ENCODE data around the gene OSBPL2.

GRCh38 chr20:62236766-62237513 is 1.4 kb upstream of the OSBPL2 start:
- TF ChIP-seq JUND (IDR thresholded peaks at IDR 0.05) (no peak), SP1 (IDR thresholded peaks at IDR 0.05) (no peak), CTCF (IDR thresholded peaks at IDR 0.05; ENCODE audit: low read depth, low read length, missing input control) (no peak), MAX (IDR thresholded peaks at IDR 0.05) (no peak), ATF3 (IDR thresholded peaks at IDR 0.05) (no peak), GABPA (IDR thresholded peaks at IDR 0.05 in 1 of 2, conservative IDR thresholded peaks at IDR 0.05 in 1 of 2) (no peak), FOXA1 (IDR thresholded peaks at IDR 0.05) (no peak), REST (IDR thresholded peaks at IDR 0.05) (no peak), YY1 (IDR thresholded peaks at IDR 0.05) (no peak), TAF1 (conservative IDR thresholded peaks at IDR 0.05) (no peak), EGR1 (IDR thresholded peaks at IDR 0.05; ENCODE audit: low read depth in 2 of 2) (no peak), RAD21 (IDR thresholded peaks at IDR 0.05) (no peak), RXRA (IDR thresholded peaks at IDR 0.05) (no peak), ZBTB33 (IDR thresholded peaks at IDR 0.05) (no peak)

All from liver (tissue), 3 donors.